GM12878 (cell line): Measurements from ENCODE around the gene OSBPL3. TPM values are rescaled to one million over a fixed set of nuclear protein-coding genes. Genes with fewer than 3 reads are reported as not detected.

ENCODE experiments used
- ATAC-seq: fragments of 200-7000 bp; cut with Tn5 transposase; 3 replicates; pipeline ENCODE4 v1.9.1; 2020; ENCODE audit warnings: mild to moderate bottlenecking, moderate library complexity
- BruUV-seq: library from RNA; stranded (reverse); fragments of 400-500 nt; replicated peaks from 2 replicates; lab custom pipeline; 2021; lab: Mats Ljungman, UMichigan
- CTCF ChIA-PET: fragments of 300-600 bp; sonication (Branson Sonifier 250); formaldehyde crosslinking; extraction: SDS; loops from one replicate; lab custom pipeline; 2021; ENCODE audit warnings: inconsistent platforms; lab: Yijun Ruan, JAX
- POLR2A ChIA-PET: fragments of 350-600 bp; formaldehyde crosslinking; extraction: SDS; loops from one replicate; lab custom pipeline; 2021; ENCODE audit warnings: inconsistent platforms; lab: Charles Lee
- RAD21 ChIA-PET: fragments of 300-600 bp; sonication (Branson Sonifier 250); formaldehyde crosslinking; loops from one replicate; lab custom pipeline; 2023; ENCODE audit warnings: antibody characterized with exemption; ENCODE audit not compliant: unreplicated experiment; lab: Charles Lee
- SMC1A ChIA-PET: fragments of 300-600 bp; sonication (Branson Sonifier 250); formaldehyde crosslinking; loops from one replicate; lab custom pipeline; 2023; ENCODE audit not compliant: unreplicated experiment, uncharacterized antibody; lab: Charles Lee
- DNase-seq: peaks from one replicate; pipeline ENCODE4 v3.0.0-alpha.2; 2011; ENCODE audit warnings: low read depth, low spot score
- FAIRE-seq: peaks from 3 replicates; lab custom pipeline; 2011; peaks lifted over from hg19 to GRCh38; lab: Jason Lieb, UNC
- H2AFZ ChIP-seq: 2 replicates; pipeline ENCODE4 v1.6.0; 2011; ENCODE audit warnings: low read depth, low read length, control low read depth; ENCODE audit not compliant: control insufficient read depth
- H3K27ac ChIP-seq: 2 replicates; pipeline ENCODE4 v1.5.1; 2011; ENCODE audit warnings: control low read depth; ENCODE audit not compliant: control insufficient read depth, insufficient read depth
- H3K27me3 ChIP-seq, 2 experiments: replicated peaks in 1 of 2; 2 replicates each; pipeline versions ENCODE4 v1.6.0 to v1.6.1; 2011; ENCODE audit warnings: low read length in 1 of 2; ENCODE audit not compliant: control insufficient read depth in 2 of 2, insufficient read depth in 2 of 2
- H3K36me3 ChIP-seq, 2 experiments: 2 replicates each; pipeline ENCODE4 v1.5.1; 2011; ENCODE audit warnings: low read length in 1 of 2; ENCODE audit not compliant: control insufficient read depth in 2 of 2, insufficient read depth in 2 of 2
- H3K4me1 ChIP-seq: 2 replicates; pipeline ENCODE4 v1.6.1; 2011; ENCODE audit warnings: mild to moderate bottlenecking, low read length, moderate library complexity, mixed read lengths; ENCODE audit not compliant: control insufficient read depth, insufficient read depth
- H3K4me2 ChIP-seq: 2 replicates; pipeline ENCODE4 v1.6.0; 2011; ENCODE audit warnings: control low read depth; ENCODE audit not compliant: control insufficient read depth, insufficient read depth
- H3K4me3 ChIP-seq: fragments of 200-600 bp; sonication (generic); 2 replicates; pipeline ENCODE4 v1.5.1; 2016
- H3K79me2 ChIP-seq: 2 replicates; pipeline ENCODE4 v1.6.0; 2011; ENCODE audit warnings: low read length; ENCODE audit not compliant: control insufficient read depth, insufficient read depth
- H3K9ac ChIP-seq: 2 replicates; pipeline ENCODE4 v1.8.0; 2011; ENCODE audit warnings: low read length, control low read depth, mixed read lengths; ENCODE audit not compliant: control insufficient read depth, insufficient read depth
- H3K9me3 ChIP-seq: replicated peaks from 3 replicates; pipeline ENCODE4 v1.5.1; 2011; ENCODE audit warnings: mild to moderate bottlenecking, low read length; ENCODE audit not compliant: control insufficient read depth, insufficient read depth
- H4K20me1 ChIP-seq: 2 replicates; pipeline ENCODE4 v1.6.0; 2011; ENCODE audit not compliant: control insufficient read depth, insufficient read depth
- ATF3 ChIP-seq: IDR thresholded peaks from 2 replicates; pipeline ENCODE4 v1.6.1; 2011; ENCODE audit warnings: low read depth, mild to moderate bottlenecking, low read length, moderate library complexity, borderline replicate concordance; ENCODE audit errors: extremely low read depth
- BACH1 ChIP-seq: fragments of 450-650 bp; IDR thresholded peaks from 2 replicates; pipeline ENCODE4 v1.6.1; 2017; ENCODE audit warnings: mild to moderate bottlenecking, borderline replicate concordance
- BMI1 ChIP-seq: fragments of 450-650 bp; IDR thresholded peaks from 2 replicates; pipeline ENCODE4 v1.6.1; 2016; ENCODE audit warnings: mild to moderate bottlenecking, moderate library complexity, borderline replicate concordance
- EED ChIP-seq: sonication (generic); IDR thresholded peaks from 2 replicates; pipeline ENCODE4 v1.6.1; 2016; ENCODE audit warnings: antibody characterized with exemption, low read depth
- ESRRA ChIP-seq: IDR thresholded peaks from 2 replicates; pipeline ENCODE4 v1.6.1; 2012; ENCODE audit warnings: mild to moderate bottlenecking, low read length, improper control_type of control experiment
- FOXM1 ChIP-seq: IDR thresholded peaks from 2 replicates; pipeline ENCODE4 v1.6.1; 2012; ENCODE audit warnings: low read depth, mild to moderate bottlenecking, inconsistent platforms, low read length, moderate library complexity
- KLF5 ChIP-seq: fragments of 450-650 bp; IDR thresholded peaks from 2 replicates; pipeline ENCODE4 v1.6.1; 2014; ENCODE audit warnings: mild to moderate bottlenecking; ENCODE audit not compliant: partially characterized antibody
- POLR2AphosphoS2 ChIP-seq: IDR thresholded peaks from 2 replicates; pipeline ENCODE4 v1.6.1; 2011; ENCODE audit warnings: low read depth, mild to moderate bottlenecking, low read length, improper control_type of control experiment, moderate library complexity
- USF2 ChIP-seq: IDR thresholded peaks from 2 replicates; pipeline ENCODE4 v1.6.1; 2011; ENCODE audit warnings: low read depth, low read length, improper control_type of control experiment, borderline replicate concordance
- WRNIP1 ChIP-seq: IDR thresholded peaks from 2 replicates; pipeline ENCODE4 v1.6.1; 2011; ENCODE audit warnings: low read depth, low read length, improper control_type of control experiment, borderline replicate concordance
- ZBED1 ChIP-seq: IDR thresholded peaks from 2 replicates; pipeline ENCODE4 v1.6.1; 2016; ENCODE audit warnings: borderline replicate concordance
- ZNF207 ChIP-seq: fragments of 450-650 bp; IDR thresholded peaks from 2 replicates; pipeline ENCODE4 v1.6.1; 2014; ENCODE audit warnings: antibody characterized with exemption, mild to moderate bottlenecking, borderline replicate concordance
- ZNF217 ChIP-seq: fragments of 450-650 bp; IDR thresholded peaks from 2 replicates; pipeline ENCODE4 v1.6.1; 2017; ENCODE audit warnings: antibody characterized with exemption, mild to moderate bottlenecking
- WGBS: methylation state at CpG from one replicate; pipeline ENCODE4 v1.1.6; 2016; ENCODE audit warnings: low lambda C conversion rate; ENCODE audit not compliant: insufficient replicate concordance, insufficient coverage; ENCODE audit errors: missing lambda C conversion rate; 5-methylcytosine and 5-hydroxymethylcytosine counted together
- in situ Hi-C: fragments of 300-500 bp; cut with MboI; formaldehyde crosslinking; loops from 9 replicates; pipeline ENCODE4 v1.14.3; 2018; ENCODE audit warnings: mixed read lengths
- intact Hi-C: fragments of 100-400 bp; cut with micrococcal nuclease; formaldehyde crosslinking; loops from one replicate; pipeline ENCODE4 v1.14.2; 2022; ENCODE audit not compliant: unreplicated experiment
- polyA plus RNA-seq, 11 experiments: library from polyadenylated mRNA; depleted of rRNA in 4 of 11; unstranded in 6 of 11; stranded (reverse) in 5 of 11; fragments of >200 nt; fragmentation: Nextera tagmentation in 4 of 11; fragmentation: Illumina TruSeq in 1 of 11; extraction: Ambion mirVana in 4 of 11; extraction: Trizol in 1 of 11; gene quantifications; 1 replicate in 1 of 11; 2 replicates in 10 of 11; pipeline versions ENCODE4 v1.2.1 to v1.2.3, GENCODE V29; 2011 to 2016; ENCODE audit warnings: inconsistent platforms in 2 of 11, missing spikeins in 2 of 11, low read depth in 1 of 11
- total RNA-seq, 4 experiments: library from RNA; depleted of rRNA in 3 of 4; stranded (reverse); fragments of >200 nt in 3 of 4; fragmentation: Illumina TruSeq in 1 of 4; extraction: Trizol in 1 of 4; gene quantifications; 2 replicates each; pipeline versions ENCODE4 v1.2.1 to v1.2.3, GENCODE V29; 2013 to 2021
- TF ChIP-seq, protein P1 (sequence below): fragments of 450-650 bp; formaldehyde crosslinking; IDR thresholded peaks from 2 replicates; pipeline ENCODE4 v1.4.0; 2020; ENCODE audit warnings: mild to moderate bottlenecking, moderate library complexity

OSBPL3 gene
- total and polyA plus RNA-seq, 10 of the 15 experiments (the other 5 are each of a cell fraction or from before 2014, with no cell fraction given), result 6.1 to 46.6 (median 27.0) TPM

DNA sequence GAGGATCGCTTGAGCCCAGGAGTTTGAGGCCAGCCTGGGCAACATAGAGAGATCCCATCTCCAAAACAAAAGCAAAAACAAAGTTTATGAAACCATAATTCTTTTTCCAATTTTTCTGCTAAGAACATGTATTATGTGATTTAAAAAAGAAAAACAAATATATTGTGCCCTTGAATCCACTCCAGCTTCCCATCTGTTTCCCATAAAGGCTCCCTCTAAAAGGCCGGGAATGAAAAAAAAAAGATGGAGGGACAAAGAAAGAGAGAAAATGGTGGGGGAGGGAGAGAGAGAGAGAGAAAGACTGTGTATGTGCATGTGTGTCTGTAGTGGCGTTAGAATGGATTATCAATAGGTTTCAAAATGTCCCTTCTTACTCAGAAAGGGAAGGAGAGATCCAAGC, 202.2 kb downstream of the OSBPL3 start:
- 99% methylated on average over 3 of the region's 3 CpGs for WGBS
- Histone ChIP-seq H3K4me2 (no peak overlapping the region), H3K4me1 (peaks cover 33% of the 10 kb centered on the region), H3K27ac (peak overlapping the region; percentile 7), H2AFZ (no peak overlapping the region), H3K27me3 (no peaks in the 10 kb centered on the region), H3K9me3 (no peaks in the 10 kb centered on the region), H4K20me1 (no peaks in the 10 kb centered on the region), H3K9ac (no peak overlapping the region), H3K79me2 (no peaks in the 10 kb centered on the region), H3K36me3 (no peaks in the 10 kb centered on the region), H3K4me3 (no peak overlapping the region)
- ChIA-PET CTCF (interaction anchor here (0.7 to 2.3 kb wide), 4 partner anchors 14 to 1783 kb away, joined by 3 to 13 read pairs (median 4); no protein-coding TSS in a partner anchor), POLR2A (no interaction called here), SMC1A (interaction anchor here (1.0 to 1.6 kb wide), 4 partner anchors 9 to 201 kb away, joined by 3 to 4 read pairs (median 3); no protein-coding TSS in a partner anchor), RAD21 (interaction anchor here (0.6 to 1.5 kb wide), 3 partner anchors 9 to 59 kb away, joined by 3 to 4 read pairs (median 3); no protein-coding TSS in a partner anchor)
- DNase-seq, result no peak
- FAIRE-seq, result no peak
- no peak for ATAC-seq
- TF ChIP-seq, protein P1, sequence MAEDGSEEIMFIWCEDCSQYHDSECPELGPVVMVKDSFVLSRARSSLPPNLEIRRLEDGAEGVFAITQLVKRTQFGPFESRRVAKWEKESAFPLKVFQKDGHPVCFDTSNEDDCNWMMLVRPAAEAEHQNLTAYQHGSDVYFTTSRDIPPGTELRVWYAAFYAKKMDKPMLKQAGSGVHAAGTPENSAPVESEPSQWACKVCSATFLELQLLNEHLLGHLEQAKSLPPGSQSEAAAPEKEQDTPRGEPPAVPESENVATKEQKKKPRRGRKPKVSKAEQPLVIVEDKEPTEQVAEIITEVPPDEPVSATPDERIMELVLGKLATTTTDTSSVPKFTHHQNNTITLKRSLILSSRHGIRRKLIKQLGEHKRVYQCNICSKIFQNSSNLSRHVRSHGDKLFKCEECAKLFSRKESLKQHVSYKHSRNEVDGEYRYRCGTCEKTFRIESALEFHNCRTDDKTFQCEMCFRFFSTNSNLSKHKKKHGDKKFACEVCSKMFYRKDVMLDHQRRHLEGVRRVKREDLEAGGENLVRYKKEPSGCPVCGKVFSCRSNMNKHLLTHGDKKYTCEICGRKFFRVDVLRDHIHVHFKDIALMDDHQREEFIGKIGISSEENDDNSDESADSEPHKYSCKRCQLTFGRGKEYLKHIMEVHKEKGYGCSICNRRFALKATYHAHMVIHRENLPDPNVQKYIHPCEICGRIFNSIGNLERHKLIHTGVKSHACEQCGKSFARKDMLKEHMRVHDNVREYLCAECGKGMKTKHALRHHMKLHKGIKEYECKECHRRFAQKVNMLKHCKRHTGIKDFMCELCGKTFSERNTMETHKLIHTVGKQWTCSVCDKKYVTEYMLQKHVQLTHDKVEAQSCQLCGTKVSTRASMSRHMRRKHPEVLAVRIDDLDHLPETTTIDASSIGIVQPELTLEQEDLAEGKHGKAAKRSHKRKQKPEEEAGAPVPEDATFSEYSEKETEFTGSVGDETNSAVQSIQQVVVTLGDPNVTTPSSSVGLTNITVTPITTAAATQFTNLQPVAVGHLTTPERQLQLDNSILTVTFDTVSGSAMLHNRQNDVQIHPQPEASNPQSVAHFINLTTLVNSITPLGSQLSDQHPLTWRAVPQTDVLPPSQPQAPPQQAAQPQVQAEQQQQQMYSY (CRISPR knock-in tag), result no peak
- TF ChIP-seq EED (no peak), ZNF207 (no peak), WRNIP1 (no peak), USF2 (no peak), BACH1 (no peak), ATF3 (no peak), ZNF217 (no peak), KLF5 (no peak), FOXM1 (no peak), BMI1 (no peak), ESRRA (no peak), POLR2AphosphoS2 (no peak), ZBED1 (no peak)
- BruUV-seq, result no TSS peak
- in situ Hi-C loops, result no loop called here
- intact Hi-C loops, result no loop called here
